Cardiac septum (tissue), 1 donor: ENCODE results near the gene CDH5. TPM values are rescaled to one million over a fixed set of nuclear protein-coding genes. Genes with fewer than 3 reads are reported as not detected.

Experiments used
- DNase-seq: peaks from one replicate; pipeline ENCODE4 v3.0.0-alpha.2; 2020; ENCODE audit warnings: low spot score
- intact Hi-C: fragments of 100-400 bp; cut with DNase I; formaldehyde crosslinking; loops from one replicate; pipeline ENCODE4 v1.14.0; 2022
- total RNA-seq: library from RNA; stranded (reverse); fragmentation: NEBNext Ultra II Directional; extraction: Animal tissue kit (Norgen Biotek cat#: 25700); gene quantifications from one replicate; pipeline ENCODE4 v1.2.1, GENCODE V29; 2021
- donor health status: DM: no; HTN: no; CAD: no.

CDH5 gene
- total RNA-seq, 1 donor from 2014 or later, result 51.9 TPM

DNA sequence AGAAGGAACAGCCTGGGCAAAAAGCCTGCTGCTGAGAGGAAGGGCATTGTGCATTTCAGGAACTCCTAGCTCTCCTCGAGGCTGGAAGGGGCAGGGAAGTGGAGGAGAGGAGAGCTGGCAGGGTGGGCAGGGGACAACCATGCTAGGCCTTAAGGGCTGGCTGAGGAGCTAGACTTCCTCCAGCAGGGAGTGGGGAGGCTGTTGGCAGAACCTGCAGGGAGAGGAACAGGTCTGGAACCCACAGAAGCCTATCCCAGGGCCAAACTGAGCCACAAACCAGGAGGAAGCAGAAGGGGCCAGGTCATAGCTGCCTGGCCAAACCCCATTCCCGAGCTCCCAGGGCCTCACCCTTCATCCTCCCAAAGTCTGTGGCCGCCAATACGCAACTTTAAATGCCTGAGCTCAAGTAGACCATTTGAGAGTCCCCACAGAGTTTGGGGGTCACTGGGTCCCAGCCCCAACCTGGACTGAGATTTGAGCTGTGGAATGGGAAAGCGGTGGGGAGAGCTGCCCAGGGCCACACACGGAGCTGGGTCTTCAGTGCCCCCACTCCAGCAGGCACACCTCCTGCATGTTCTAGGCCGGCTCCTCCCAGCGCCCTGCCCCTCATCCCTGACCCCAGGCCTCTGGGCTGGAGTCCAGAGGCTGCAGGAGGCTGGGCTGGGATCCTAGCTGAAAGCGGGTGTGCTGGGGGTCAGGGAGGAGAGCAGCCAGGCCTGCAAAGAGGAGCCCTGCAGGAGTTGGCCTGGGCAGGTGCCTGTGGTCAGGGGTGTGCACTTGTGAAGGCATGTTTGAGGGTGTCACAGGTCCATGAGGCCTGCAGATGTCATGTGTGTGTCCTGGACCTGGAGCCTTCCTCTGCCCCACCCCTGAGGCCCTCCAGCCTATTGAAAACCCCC, 4.5 kb downstream of the CDH5 start:
- no peak for DNase-seq

GRCh38 chr16:66372078-66372897, 5.8 kb downstream of the CDH5 start:
- DNase-seq, result no peak
- intact Hi-C loops, result no loop called here

More for the DNA sequence above, 4.5 kb downstream of the CDH5 start:
- intact Hi-C loops, result no loop called here

DNA sequence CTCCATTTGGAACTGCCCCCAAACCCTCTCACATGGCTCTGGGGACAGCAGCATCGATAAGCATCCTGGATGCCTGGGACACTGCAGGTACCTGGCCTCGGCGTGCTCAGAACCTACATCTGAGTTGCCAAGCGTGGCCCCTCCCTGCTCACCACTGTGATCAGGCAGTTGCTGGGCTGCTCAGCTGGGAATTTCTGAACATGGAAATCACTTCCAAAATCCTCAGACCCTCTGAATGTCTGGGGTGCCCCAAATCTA, 6.3 kb downstream of the CDH5 start:
- no peak for DNase-seq
- intact Hi-C loops, result no loop called here

DNA sequence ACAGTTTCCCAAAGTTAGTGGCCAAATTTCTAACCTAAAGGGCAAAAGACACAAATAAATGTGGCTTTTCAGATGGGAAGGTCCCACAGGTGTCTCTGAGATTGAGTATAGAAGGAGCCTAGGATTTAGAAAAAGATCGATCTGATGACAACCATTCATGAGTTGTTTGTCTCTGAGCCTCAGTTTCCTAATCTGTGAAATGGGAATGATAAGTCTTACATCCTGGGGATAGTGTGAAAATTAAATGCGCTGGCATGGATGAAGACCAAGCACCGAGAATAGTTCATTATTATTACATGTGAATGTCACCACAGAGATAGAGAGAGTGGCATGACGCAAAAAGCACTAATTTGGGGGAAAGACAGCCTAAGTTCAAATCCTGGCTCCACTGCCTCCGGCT, 7.2 kb downstream of the CDH5 start:
- no peak for DNase-seq
- intact Hi-C loops, result no loop called here

GRCh38 chr16:66374176-66374575, 7.7 kb downstream of the CDH5 start:
- intact Hi-C loops, result no loop called here
- DNase-seq, result no peak

- intact Hi-C loops, result no loop called here
- no peak for DNase-seq
Measured at GRCh38 chr16:66375451-66375850, 9.0 kb downstream of the CDH5 start.

GRCh38 chr16:66376114-66376513, 9.6 kb downstream of the CDH5 start:
- intact Hi-C loops, result no loop called here
- DNase-seq, result no peak

DNA sequence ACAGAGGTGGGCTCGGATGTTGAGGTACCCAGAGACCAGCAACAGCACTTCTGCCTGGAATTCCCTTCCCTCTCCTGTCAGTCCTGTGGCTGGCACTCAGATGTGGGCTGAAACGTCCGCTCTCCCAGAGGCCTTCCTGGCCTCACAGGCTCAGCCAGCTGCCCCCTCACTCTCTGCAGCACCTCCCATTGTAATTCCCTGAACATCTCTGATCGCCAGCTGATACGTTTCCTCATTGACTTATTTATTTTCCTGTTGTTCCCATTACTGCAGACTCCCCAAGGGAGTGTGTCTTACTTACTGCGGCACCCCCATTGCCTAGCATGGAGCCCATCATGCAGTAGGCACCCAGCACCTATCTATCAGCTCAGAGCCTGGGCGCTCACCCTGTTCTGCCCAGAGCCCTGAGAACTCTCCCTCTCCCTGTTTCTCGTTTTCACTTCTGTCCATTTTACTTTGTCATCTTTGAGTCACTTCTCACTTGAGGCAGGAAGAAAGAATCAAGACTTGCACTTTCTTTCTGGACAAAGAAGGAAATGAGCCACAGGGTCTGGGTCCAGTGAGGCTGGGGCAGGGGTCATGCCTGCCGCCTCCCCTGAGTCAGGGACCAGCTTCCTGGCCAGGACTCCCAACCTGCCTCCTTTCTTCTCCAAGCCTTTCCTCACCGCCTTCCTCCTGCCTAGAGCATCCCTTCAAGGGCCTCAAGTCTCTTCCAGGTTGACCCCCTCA, 10.2 kb downstream of the CDH5 start:
- intact Hi-C loops, result no loop called here
- no peak for DNase-seq

DNA sequence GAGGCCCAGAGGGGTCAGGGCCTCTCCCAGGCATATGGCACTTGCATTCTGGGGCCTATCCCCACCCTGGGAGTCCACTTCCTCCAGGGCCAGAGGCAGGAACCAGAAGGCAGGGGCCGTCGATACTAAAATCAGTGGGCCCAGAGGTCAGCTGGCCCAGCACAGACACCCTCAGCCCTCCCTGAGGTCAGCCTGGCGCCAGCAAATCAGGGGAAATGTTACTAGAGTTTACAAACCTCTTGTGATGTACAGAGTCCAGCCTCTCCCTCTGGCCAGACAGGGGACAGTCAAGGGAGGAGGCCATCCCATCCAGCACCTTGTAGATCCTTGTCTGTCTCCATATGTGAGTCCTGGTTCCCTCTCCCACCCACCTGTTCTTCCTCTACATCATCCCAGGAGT, 10.8 kb downstream of the CDH5 start:
- intact Hi-C loops, result no loop called here
- no peak for DNase-seq

DNA sequence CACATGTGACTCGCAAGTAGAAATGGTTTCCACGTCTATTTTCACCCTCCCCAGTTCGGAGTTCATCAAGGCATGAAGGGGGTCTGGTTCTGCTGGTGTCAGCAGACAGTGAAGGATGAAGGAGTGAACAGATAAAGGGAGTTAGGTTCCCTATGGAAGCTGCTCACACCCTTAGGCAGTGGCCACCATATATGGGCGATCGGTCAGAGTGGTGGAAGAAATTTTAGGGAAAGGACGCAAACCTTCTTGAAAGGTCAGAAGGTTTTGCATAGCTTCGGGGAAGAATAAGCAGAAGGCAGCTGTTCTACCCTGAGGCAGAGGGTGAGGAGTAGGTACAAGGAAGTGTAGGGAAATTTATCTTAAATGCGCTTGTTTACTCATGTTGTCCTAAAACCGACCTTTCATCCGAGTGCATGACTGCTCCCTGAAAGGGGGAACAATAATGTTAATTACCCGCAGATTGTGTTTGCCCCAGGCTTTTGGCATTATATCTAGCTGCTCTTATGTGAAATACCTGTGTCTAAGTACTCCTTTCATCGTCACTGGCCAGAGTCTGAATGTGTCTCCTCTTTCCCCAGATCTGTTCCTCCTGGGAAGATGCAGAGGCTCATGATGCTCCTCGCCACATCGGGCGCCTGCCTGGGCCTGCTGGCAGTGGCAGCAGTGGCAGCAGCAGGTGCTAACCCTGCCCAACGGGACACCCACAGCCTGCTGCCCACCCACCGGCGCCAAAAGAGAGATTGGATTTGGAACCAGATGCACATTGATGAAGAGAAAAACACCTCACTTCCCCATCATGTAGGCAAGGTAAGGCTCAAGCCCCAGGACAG, 12.5 kb downstream of the CDH5 start:
- intact Hi-C loops, result no loop called here
- no peak for DNase-seq

GRCh38 chr16:66379571-66379941, 13.1 kb downstream of the CDH5 start:
- no peak for DNase-seq
- intact Hi-C loops, result no loop called here

DNA sequence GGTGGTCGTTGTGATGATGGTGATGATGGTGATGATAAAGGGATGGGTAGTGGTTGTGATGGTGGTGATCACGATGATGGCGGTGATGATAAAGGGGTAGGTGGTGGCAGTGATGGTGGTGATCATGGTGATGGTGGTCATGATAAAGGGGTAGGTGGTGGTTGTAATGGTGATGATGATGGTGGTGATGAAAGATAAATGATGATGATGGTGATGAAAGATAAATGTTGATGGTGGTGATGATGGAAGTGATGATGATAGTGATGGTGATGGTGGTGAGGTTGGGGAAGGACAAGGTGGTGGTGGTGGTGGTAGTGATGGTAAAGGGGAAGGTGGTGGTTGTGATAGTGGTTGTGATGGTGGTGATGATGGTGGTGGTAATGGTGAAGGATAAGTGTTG, 13.9 kb downstream of the CDH5 start:
- intact Hi-C loops, result no loop called here
- DNase-seq, result no peak

DNA sequence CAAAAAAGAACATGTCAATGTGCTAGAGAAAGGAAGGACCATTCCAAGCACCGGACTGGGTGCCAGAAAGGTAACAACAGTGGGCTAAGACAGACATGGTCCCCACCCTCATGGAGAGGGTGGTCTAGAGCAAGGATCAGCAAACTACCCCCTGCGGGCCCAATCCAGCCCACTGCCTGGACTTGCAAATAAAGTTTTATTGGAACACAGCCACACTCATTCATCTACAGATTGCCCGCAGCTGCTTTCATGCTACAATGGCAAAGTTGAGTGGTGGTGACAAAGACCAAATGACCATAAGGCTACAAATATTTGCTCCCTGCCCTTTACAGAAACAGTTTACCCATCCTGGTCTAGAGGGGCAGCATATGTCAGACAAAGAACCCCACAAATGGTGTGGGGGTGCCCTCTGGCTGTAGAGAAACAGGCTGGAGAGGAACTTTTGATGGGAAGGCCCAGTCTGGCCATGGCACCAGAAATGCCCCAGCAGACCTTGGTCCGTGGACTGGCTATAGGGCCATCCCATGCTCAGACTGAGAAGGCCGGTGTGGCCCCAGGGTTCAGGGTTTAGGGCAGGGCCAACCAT, 15.2 kb downstream of the CDH5 start:
- intact Hi-C loops, result no loop called here
- DNase-seq, result no peak

GRCh38 chr16:66382171-66382965, 15.9 kb downstream of the CDH5 start:
- DNase-seq, result no peak
- intact Hi-C loops, result no loop called here

GRCh38 chr16:66382966-66383299, 16.4 kb downstream of the CDH5 start:
- no peak for DNase-seq
- intact Hi-C loops, result no loop called here

GRCh38 chr16:66383551-66383950, 17.1 kb downstream of the CDH5 start:
- no peak for DNase-seq
- intact Hi-C loops, result no loop called here

GRCh38 chr16:66385415-66385814, 18.9 kb downstream of the CDH5 start:
- no peak for DNase-seq
- intact Hi-C loops, result no loop called here
